ENCODE results near the gene ALG3.
A peak's percentile ranks its signal among the peaks of the same experiment; 100 is the strongest.

Gene ALG3

GRCh38 chr3:184259878-184260723 lies 11.3 kb upstream of the ALG3 start:
- DNase-seq (ENCODE audit: low spot score): peak; percentile 40

- DNase-seq (ENCODE audit: low spot score): no peak
Observed at GRCh38 chr3:184259396-184259877, 10.7 kb upstream of the ALG3 start.

GRCh38 chr3:184258926-184259325 lies 10.2 kb upstream of the ALG3 start:
- no peak for DNase-seq (ENCODE audit: low spot score)

GRCh38 chr3:184257083-184257915 lies 8.5 kb upstream of the ALG3 start:
- no peak for DNase-seq (ENCODE audit: low spot score)

- no peak for DNase-seq (ENCODE audit: low spot score)
Observed at GRCh38 chr3:184255291-184256039, 6.7 kb upstream of the ALG3 start.

GRCh38 chr3:184250167-184250828 lies 1.5 kb upstream of the ALG3 start:
- peak; percentile 92 for DNase-seq (ENCODE audit: low spot score)

- DNase-seq (ENCODE audit: low spot score): peak; percentile 98
Observed at GRCh38 chr3:184249412-184250166, 827 bp upstream of the ALG3 start, which contains the start of gene EEF1AKMT4. EEF1AKMT4 (plus strand) TSS chr3:184249672; CDS start chr3:184249695, 23 bp downstream.

GRCh38 chr3:184242297-184242685 lies 6.5 kb downstream of the ALG3 start:
- no peak for DNase-seq (ENCODE audit: low spot score)

GRCh38 chr3:184241447-184242296 lies 7.1 kb downstream of the ALG3 start:
- DNase-seq (ENCODE audit: low spot score): no peak

GRCh38 chr3:184241141-184241446 lies 7.7 kb downstream of the ALG3 start:
- DNase-seq (ENCODE audit: low spot score): no peak

GRCh38 chr3:184240384-184241140 lies 8.2 kb downstream of the ALG3 start:
- DNase-seq (ENCODE audit: low spot score): no peak

- DNase-seq (ENCODE audit: low spot score): no peak
Observed at GRCh38 chr3:184239708-184240107, 9.1 kb downstream of the ALG3 start.

GRCh38 chr3:184239221-184239620 lies 9.5 kb downstream of the ALG3 start:
- DNase-seq (ENCODE audit: low spot score): no peak

- peak; percentile 63 for DNase-seq (ENCODE audit: low spot score)
Observed at GRCh38 chr3:184238246-184238818, 10.4 kb downstream of the ALG3 start.

- DNase-seq (ENCODE audit: low spot score): peak; percentile 26
Observed at GRCh38 chr3:184237807-184238206, 11.0 kb downstream of the ALG3 start.

GRCh38 chr3:184237211-184237610 lies 11.6 kb downstream of the ALG3 start:
- no peak for DNase-seq (ENCODE audit: low spot score)

- DNase-seq (ENCODE audit: low spot score): no peak
Observed at GRCh38 chr3:184236636-184237035, 12.1 kb downstream of the ALG3 start.

GRCh38 chr3:184236033-184236410 lies 12.7 kb downstream of the ALG3 start:
- no peak for DNase-seq (ENCODE audit: low spot score)

Measured in cerebellar cortex (tissue), 1 donor.